ENCODE data around the gene OPCML.

The OPCML gene

GRCh38 chr11:132535830-132536229 lies 996.5 kb downstream of the OPCML start:
- H3K4me2 ChIP-seq: no peak overlapping the region
- H3K9ac ChIP-seq: no peak overlapping the region
- H3K79me2 ChIP-seq (ENCODE audit: insufficient read depth, low read depth): no peaks in the 10 kb centered on the region
- H3K27ac ChIP-seq: no peak overlapping the region
- no peak overlapping the region for H3K4me3 ChIP-seq (IDR thresholded peaks at IDR 0.05; ENCODE audit: insufficient read depth, low read depth, low read length)
- no peaks in the 10 kb centered on the region for H3K4me1 ChIP-seq (ENCODE audit: low read depth, poor library complexity, severe bottlenecking)
- H3K27me3 ChIP-seq (ENCODE audit: insufficient read depth, low read depth): no peaks in the 10 kb centered on the region
- no peak for TF ChIP-seq CTCF (conservative IDR thresholded peaks at IDR 0.05; ENCODE audit: low read depth, low read length)
- no peaks in the 10 kb centered on the region for H4K20me1 ChIP-seq (ENCODE audit: insufficient read depth)
- no peaks in the 10 kb centered on the region for H3K36me3 ChIP-seq (ENCODE audit: insufficient read depth)
- H2AFZ ChIP-seq (ENCODE audit: low read depth): no peak overlapping the region

GRCh38 chr11:132531921-132532320 lies 1000.4 kb downstream of the OPCML start:
- Histone ChIP-seq H2AFZ (ENCODE audit: low read depth) (no peak overlapping the region), H3K4me3 (IDR thresholded peaks at IDR 0.05; ENCODE audit: insufficient read depth, low read depth, low read length) (no peak overlapping the region), H3K4me2 (no peak overlapping the region)

GRCh38 chr11:132528181-132528580 lies 1004.1 kb downstream of the OPCML start:
- H3K36me3 ChIP-seq (ENCODE audit: insufficient read depth): no peaks in the 10 kb centered on the region
- H3K9ac ChIP-seq: no peak overlapping the region
- no peak overlapping the region for H3K27ac ChIP-seq
- H3K79me2 ChIP-seq (ENCODE audit: insufficient read depth, low read depth): no peaks in the 10 kb centered on the region
- TF ChIP-seq CTCF (conservative IDR thresholded peaks at IDR 0.05; ENCODE audit: low read depth, low read length): no peak
- no peaks in the 10 kb centered on the region for H3K27me3 ChIP-seq (ENCODE audit: insufficient read depth, low read depth)
- no peaks in the 10 kb centered on the region for H3K4me1 ChIP-seq (ENCODE audit: low read depth, poor library complexity, severe bottlenecking)
- H3K4me2 ChIP-seq: no peak overlapping the region
- no peak overlapping the region for H2AFZ ChIP-seq (ENCODE audit: low read depth)
- no peak overlapping the region for H3K4me3 ChIP-seq (IDR thresholded peaks at IDR 0.05; ENCODE audit: insufficient read depth, low read depth, low read length)
- no peaks in the 10 kb centered on the region for H4K20me1 ChIP-seq (ENCODE audit: insufficient read depth)

More at GRCh38 chr11:132531921-132532320, 1000.4 kb downstream of the OPCML start:
- Histone ChIP-seq H3K36me3 (ENCODE audit: insufficient read depth) (no peaks in the 10 kb centered on the region), H3K9ac (no peak overlapping the region), H3K27me3 (ENCODE audit: insufficient read depth, low read depth) (no peaks in the 10 kb centered on the region), H4K20me1 (ENCODE audit: insufficient read depth) (no peaks in the 10 kb centered on the region), H3K4me1 (ENCODE audit: low read depth, poor library complexity, severe bottlenecking) (no peaks in the 10 kb centered on the region), H3K27ac (no peak overlapping the region), H3K79me2 (ENCODE audit: insufficient read depth, low read depth) (no peaks in the 10 kb centered on the region)
- TF ChIP-seq CTCF (conservative IDR thresholded peaks at IDR 0.05; ENCODE audit: low read depth, low read length): no peak

GRCh38 chr11:132523929-132524328 lies 1008.4 kb downstream of the OPCML start:
- Histone ChIP-seq H3K4me2 (no peak overlapping the region), H3K4me3 (IDR thresholded peaks at IDR 0.05; ENCODE audit: insufficient read depth, low read depth, low read length) (no peak overlapping the region), H3K27ac (no peak overlapping the region), H3K27me3 (ENCODE audit: insufficient read depth, low read depth) (no peaks in the 10 kb centered on the region), H3K9ac (no peak overlapping the region), H4K20me1 (ENCODE audit: insufficient read depth) (no peaks in the 10 kb centered on the region), H3K4me1 (ENCODE audit: low read depth, poor library complexity, severe bottlenecking) (no peaks in the 10 kb centered on the region), H2AFZ (ENCODE audit: low read depth) (no peak overlapping the region), H3K79me2 (ENCODE audit: insufficient read depth, low read depth) (no peaks in the 10 kb centered on the region), H3K36me3 (ENCODE audit: insufficient read depth) (no peaks in the 10 kb centered on the region)
- no peak for TF ChIP-seq CTCF (conservative IDR thresholded peaks at IDR 0.05; ENCODE audit: low read depth, low read length)

Measured in KMS-11 (cell line).